ENCODE measurements around the gene DOLPP1.

DNA sequence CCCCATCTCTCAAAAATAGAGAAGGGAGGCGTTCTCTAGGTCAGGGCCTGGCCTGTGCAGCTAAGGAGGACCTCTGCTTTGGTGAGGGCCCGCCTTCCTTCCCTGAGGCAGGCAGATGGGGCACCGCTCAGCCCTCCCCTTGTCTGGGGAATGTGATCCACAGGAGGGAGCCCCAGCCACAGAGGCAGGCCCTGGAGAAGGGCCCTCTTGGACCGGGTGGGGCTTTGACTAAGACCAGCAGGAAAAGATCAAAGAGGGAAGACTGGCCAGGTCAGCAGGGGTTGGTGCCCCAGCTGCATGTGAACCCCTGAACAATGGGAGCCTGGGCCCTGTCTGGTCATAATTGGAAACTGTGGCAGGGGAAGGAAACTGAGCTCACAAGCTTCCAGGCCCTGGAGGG is 52.2 kb downstream of the DOLPP1 start:
- TF ChIP-seq, protein P1, sequence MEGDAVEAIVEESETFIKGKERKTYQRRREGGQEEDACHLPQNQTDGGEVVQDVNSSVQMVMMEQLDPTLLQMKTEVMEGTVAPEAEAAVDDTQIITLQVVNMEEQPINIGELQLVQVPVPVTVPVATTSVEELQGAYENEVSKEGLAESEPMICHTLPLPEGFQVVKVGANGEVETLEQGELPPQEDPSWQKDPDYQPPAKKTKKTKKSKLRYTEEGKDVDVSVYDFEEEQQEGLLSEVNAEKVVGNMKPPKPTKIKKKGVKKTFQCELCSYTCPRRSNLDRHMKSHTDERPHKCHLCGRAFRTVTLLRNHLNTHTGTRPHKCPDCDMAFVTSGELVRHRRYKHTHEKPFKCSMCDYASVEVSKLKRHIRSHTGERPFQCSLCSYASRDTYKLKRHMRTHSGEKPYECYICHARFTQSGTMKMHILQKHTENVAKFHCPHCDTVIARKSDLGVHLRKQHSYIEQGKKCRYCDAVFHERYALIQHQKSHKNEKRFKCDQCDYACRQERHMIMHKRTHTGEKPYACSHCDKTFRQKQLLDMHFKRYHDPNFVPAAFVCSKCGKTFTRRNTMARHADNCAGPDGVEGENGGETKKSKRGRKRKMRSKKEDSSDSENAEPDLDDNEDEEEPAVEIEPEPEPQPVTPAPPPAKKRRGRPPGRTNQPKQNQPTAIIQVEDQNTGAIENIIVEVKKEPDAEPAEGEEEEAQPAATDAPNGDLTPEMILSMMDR (IDR thresholded peaks at IDR 0.05), result no peak
- TF ChIP-seq POLR2A (IDR thresholded peaks at IDR 0.05), result no peak

Measured in lower leg skin (tissue), 3 donors.